GM12878 (cell line): Measurements from ENCODE around the gene PPP3CA. TPM values are rescaled to one million over a fixed set of nuclear protein-coding genes. Genes with fewer than 3 reads are reported as not detected.

Experiments
- ATAC-seq: fragments of 200-7000 bp; cut with Tn5 transposase; 3 replicates; pipeline ENCODE4 v1.9.1; 2020; ENCODE audit warnings: mild to moderate bottlenecking, moderate library complexity
- BruUV-seq: library from RNA; stranded (reverse); fragments of 400-500 nt; replicated peaks from 2 replicates; lab custom pipeline; 2021; lab: Mats Ljungman, UMichigan
- CTCF ChIA-PET: fragments of 300-600 bp; sonication (Branson Sonifier 250); formaldehyde crosslinking; extraction: SDS; loops from one replicate; lab custom pipeline; 2021; ENCODE audit warnings: inconsistent platforms; lab: Yijun Ruan, JAX
- POLR2A ChIA-PET: fragments of 350-600 bp; formaldehyde crosslinking; extraction: SDS; loops from one replicate; lab custom pipeline; 2021; ENCODE audit warnings: inconsistent platforms; lab: Charles Lee
- RAD21 ChIA-PET: fragments of 300-600 bp; sonication (Branson Sonifier 250); formaldehyde crosslinking; loops from one replicate; lab custom pipeline; 2023; ENCODE audit warnings: antibody characterized with exemption; ENCODE audit not compliant: unreplicated experiment; lab: Charles Lee
- SMC1A ChIA-PET: fragments of 300-600 bp; sonication (Branson Sonifier 250); formaldehyde crosslinking; loops from one replicate; lab custom pipeline; 2023; ENCODE audit not compliant: unreplicated experiment, uncharacterized antibody; lab: Charles Lee
- DNase-seq: peaks from one replicate; pipeline ENCODE4 v3.0.0-alpha.2; 2011; ENCODE audit warnings: low read depth, low spot score
- FAIRE-seq: peaks from 3 replicates; lab custom pipeline; 2011; peaks lifted over from hg19 to GRCh38; lab: Jason Lieb, UNC
- H2AFZ ChIP-seq: 2 replicates; pipeline ENCODE4 v1.6.0; 2011; ENCODE audit warnings: low read depth, low read length, control low read depth; ENCODE audit not compliant: control insufficient read depth
- H3K27ac ChIP-seq: 2 replicates; pipeline ENCODE4 v1.5.1; 2011; ENCODE audit warnings: control low read depth; ENCODE audit not compliant: control insufficient read depth, insufficient read depth
- H3K27me3 ChIP-seq, 2 experiments: replicated peaks in 1 of 2; 2 replicates each; pipeline versions ENCODE4 v1.6.0 to v1.6.1; 2011; ENCODE audit warnings: low read length in 1 of 2; ENCODE audit not compliant: control insufficient read depth in 2 of 2, insufficient read depth in 2 of 2
- H3K36me3 ChIP-seq, 2 experiments: 2 replicates each; pipeline ENCODE4 v1.5.1; 2011; ENCODE audit warnings: low read length in 1 of 2; ENCODE audit not compliant: control insufficient read depth in 2 of 2, insufficient read depth in 2 of 2
- H3K4me1 ChIP-seq: 2 replicates; pipeline ENCODE4 v1.6.1; 2011; ENCODE audit warnings: mild to moderate bottlenecking, low read length, moderate library complexity, mixed read lengths; ENCODE audit not compliant: control insufficient read depth, insufficient read depth
- H3K4me2 ChIP-seq: 2 replicates; pipeline ENCODE4 v1.6.0; 2011; ENCODE audit warnings: control low read depth; ENCODE audit not compliant: control insufficient read depth, insufficient read depth
- H3K4me3 ChIP-seq: fragments of 200-600 bp; sonication (generic); 2 replicates; pipeline ENCODE4 v1.5.1; 2016
- H3K79me2 ChIP-seq: 2 replicates; pipeline ENCODE4 v1.6.0; 2011; ENCODE audit warnings: low read length; ENCODE audit not compliant: control insufficient read depth, insufficient read depth
- H3K9ac ChIP-seq: 2 replicates; pipeline ENCODE4 v1.8.0; 2011; ENCODE audit warnings: low read length, control low read depth, mixed read lengths; ENCODE audit not compliant: control insufficient read depth, insufficient read depth
- H3K9me3 ChIP-seq: replicated peaks from 3 replicates; pipeline ENCODE4 v1.5.1; 2011; ENCODE audit warnings: mild to moderate bottlenecking, low read length; ENCODE audit not compliant: control insufficient read depth, insufficient read depth
- H4K20me1 ChIP-seq: 2 replicates; pipeline ENCODE4 v1.6.0; 2011; ENCODE audit not compliant: control insufficient read depth, insufficient read depth
- BMI1 ChIP-seq: fragments of 450-650 bp; IDR thresholded peaks from 2 replicates; pipeline ENCODE4 v1.6.1; 2016; ENCODE audit warnings: mild to moderate bottlenecking, moderate library complexity, borderline replicate concordance
- CBX3 ChIP-seq: fragments of 200-600 bp; sonication (generic); IDR thresholded peaks from 2 replicates; pipeline ENCODE4 v1.6.1; 2016; ENCODE audit warnings: low read depth, borderline replicate concordance
- DPF2 ChIP-seq: fragments of 450-650 bp; IDR thresholded peaks from 2 replicates; pipeline ENCODE4 v1.6.1; 2017; ENCODE audit warnings: mild to moderate bottlenecking
- EED ChIP-seq: sonication (generic); IDR thresholded peaks from 2 replicates; pipeline ENCODE4 v1.6.1; 2016; ENCODE audit warnings: antibody characterized with exemption, low read depth
- ETV6 ChIP-seq, 2 experiments: fragments of 450-650 bp in 1 of 2; IDR thresholded peaks in 1 of 2; conservative IDR thresholded peaks in 1 of 2; 2 replicates each; pipeline ENCODE4 v1.6.1; 2014; ENCODE audit warnings: antibody characterized with exemption in 1 of 2, borderline replicate concordance in 1 of 2, low read depth in 1 of 2, mild to moderate bottlenecking in 1 of 2, moderate library complexity in 1 of 2
- JUND ChIP-seq: IDR thresholded peaks from 2 replicates; pipeline ENCODE4 v1.6.1; 2012; ENCODE audit warnings: low read depth, mild to moderate bottlenecking, low read length, improper control_type of control experiment, moderate library complexity
- KDM1A ChIP-seq: fragments of 200-600 bp; sonication (generic); IDR thresholded peaks from 2 replicates; pipeline ENCODE4 v1.6.1; 2016; ENCODE audit warnings: borderline replicate concordance
- NFIC ChIP-seq: IDR thresholded peaks from 2 replicates; pipeline ENCODE4 v1.6.1; 2012; ENCODE audit warnings: low read depth, mild to moderate bottlenecking, inconsistent platforms, low read length, moderate library complexity
- SMARCA5 ChIP-seq: fragments of 450-650 bp; IDR thresholded peaks from 2 replicates; pipeline ENCODE4 v1.6.1; 2017; ENCODE audit warnings: mild to moderate bottlenecking
- SRF ChIP-seq, 2 experiments: IDR thresholded peaks; 2 replicates each; pipeline ENCODE4 v1.6.1; 2011; ENCODE audit warnings: low read depth in 2 of 2, low read length in 2 of 2, mild to moderate bottlenecking in 1 of 2, moderate library complexity in 1 of 2
- SUPT20H ChIP-seq: IDR thresholded peaks from 2 replicates; pipeline ENCODE4 v1.6.1; 2011; ENCODE audit warnings: low read depth, mild to moderate bottlenecking, low read length, moderate library complexity, borderline replicate concordance; ENCODE audit not compliant: control insufficient read depth
- WGBS: methylation state at CpG from one replicate; pipeline ENCODE4 v1.1.6; 2016; ENCODE audit warnings: low lambda C conversion rate; ENCODE audit not compliant: insufficient replicate concordance, insufficient coverage; ENCODE audit errors: missing lambda C conversion rate; 5-methylcytosine and 5-hydroxymethylcytosine counted together
- in situ Hi-C: fragments of 300-500 bp; cut with MboI; formaldehyde crosslinking; loops from 9 replicates; pipeline ENCODE4 v1.14.3; 2018; ENCODE audit warnings: mixed read lengths
- intact Hi-C: fragments of 100-400 bp; cut with micrococcal nuclease; formaldehyde crosslinking; loops from one replicate; pipeline ENCODE4 v1.14.2; 2022; ENCODE audit not compliant: unreplicated experiment
- polyA plus RNA-seq, 11 experiments: library from polyadenylated mRNA; depleted of rRNA in 4 of 11; unstranded in 6 of 11; stranded (reverse) in 5 of 11; fragments of >200 nt; fragmentation: Nextera tagmentation in 4 of 11; fragmentation: Illumina TruSeq in 1 of 11; extraction: Ambion mirVana in 4 of 11; extraction: Trizol in 1 of 11; gene quantifications; 1 replicate in 1 of 11; 2 replicates in 10 of 11; pipeline versions ENCODE4 v1.2.1 to v1.2.3, GENCODE V29; 2011 to 2016; ENCODE audit warnings: inconsistent platforms in 2 of 11, missing spikeins in 2 of 11, low read depth in 1 of 11
- total RNA-seq, 4 experiments: library from RNA; depleted of rRNA in 3 of 4; stranded (reverse); fragments of >200 nt in 3 of 4; fragmentation: Illumina TruSeq in 1 of 4; extraction: Trizol in 1 of 4; gene quantifications; 2 replicates each; pipeline versions ENCODE4 v1.2.1 to v1.2.3, GENCODE V29; 2013 to 2021
- TF ChIP-seq, protein P1 (sequence below): fragments of 450-650 bp; IDR thresholded peaks from 2 replicates; pipeline ENCODE4 v1.6.1; 2017; ENCODE audit warnings: mild to moderate bottlenecking

The PPP3CA gene
- total and polyA plus RNA-seq, 10 of the 15 experiments (the other 5 are each of a cell fraction or from before 2014, with no cell fraction given), result 0.33 to 9.0 (median 1.0) TPM

DNA sequence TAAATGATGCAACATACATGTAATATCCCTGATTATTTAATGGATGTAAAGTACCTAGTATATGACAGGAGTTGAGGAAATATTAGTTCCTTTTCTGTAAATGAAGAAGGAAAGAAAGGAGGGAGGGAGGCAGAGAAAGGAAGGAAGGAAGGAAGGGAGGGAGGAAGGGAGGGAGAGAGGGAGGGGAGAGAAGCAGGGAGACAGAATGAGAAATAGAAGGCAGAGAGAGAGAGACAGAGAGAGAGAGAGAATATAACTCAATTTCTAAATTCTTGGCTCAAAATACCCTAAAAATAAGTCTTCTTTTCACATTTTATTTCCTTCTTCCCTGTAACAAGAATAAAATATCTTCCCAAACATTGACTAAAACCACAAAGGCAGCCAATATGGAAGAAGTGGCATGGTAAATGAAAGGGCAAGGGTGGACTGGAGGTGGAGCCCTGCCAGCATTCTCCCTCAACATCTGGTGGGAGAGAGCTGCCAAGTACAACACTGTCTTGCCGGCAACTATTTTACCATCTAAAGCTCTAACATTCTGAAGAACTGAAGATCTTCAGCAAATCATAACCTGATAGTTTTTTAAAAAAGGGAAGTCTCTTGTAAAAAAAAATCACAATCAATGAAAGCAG is 245.1 kb downstream of the PPP3CA start:
- ChIA-PET SMC1A (interaction anchor here (0.7 to 2.5 kb wide), 5 partner anchors 11 to 82 kb away, joined by 3 to 9 read pairs (median 4); no protein-coding TSS in a partner anchor), CTCF (interaction anchor here (1.4 kb wide), 1 partner anchor 22 kb away, joined by 3 read pairs; no protein-coding TSS in a partner anchor), POLR2A (no interaction called here), RAD21 (interaction anchor here (1.7 kb wide), 1 partner anchor 83 kb away, joined by 5 read pairs; no protein-coding TSS in a partner anchor)
- DNase-seq (no peak), ATAC-seq (no peak), FAIRE-seq (no peak)
- no peaks in the 10 kb centered on the region for H3K9me3 ChIP-seq
- WGBS, result 100% methylated on average over 1 of the region's 1 CpG
- no peak overlapping the region for H3K9ac ChIP-seq
- BruUV-seq, result no TSS peak
- H3K27me3 ChIP-seq, result no peaks in the 10 kb centered on the region
- H3K4me3 ChIP-seq, result no peak overlapping the region
- peaks cover 19% of the 10 kb centered on the region for H3K4me1 ChIP-seq
- H3K79me2 ChIP-seq, result no peaks in the 10 kb centered on the region
- no peak overlapping the region for H2AFZ ChIP-seq
- intact Hi-C loops, result no loop called here
- in situ Hi-C loops, result no loop called here
- TF ChIP-seq ETV6 (conservative IDR thresholded peaks at IDR 0.05 in 1 of 2, IDR thresholded peaks at IDR 0.05 in 1 of 2; ENCODE audit: borderline replicate concordance in 1 of 2, low read depth in 1 of 2), result no peak
- TF ChIP-seq, protein P1, sequence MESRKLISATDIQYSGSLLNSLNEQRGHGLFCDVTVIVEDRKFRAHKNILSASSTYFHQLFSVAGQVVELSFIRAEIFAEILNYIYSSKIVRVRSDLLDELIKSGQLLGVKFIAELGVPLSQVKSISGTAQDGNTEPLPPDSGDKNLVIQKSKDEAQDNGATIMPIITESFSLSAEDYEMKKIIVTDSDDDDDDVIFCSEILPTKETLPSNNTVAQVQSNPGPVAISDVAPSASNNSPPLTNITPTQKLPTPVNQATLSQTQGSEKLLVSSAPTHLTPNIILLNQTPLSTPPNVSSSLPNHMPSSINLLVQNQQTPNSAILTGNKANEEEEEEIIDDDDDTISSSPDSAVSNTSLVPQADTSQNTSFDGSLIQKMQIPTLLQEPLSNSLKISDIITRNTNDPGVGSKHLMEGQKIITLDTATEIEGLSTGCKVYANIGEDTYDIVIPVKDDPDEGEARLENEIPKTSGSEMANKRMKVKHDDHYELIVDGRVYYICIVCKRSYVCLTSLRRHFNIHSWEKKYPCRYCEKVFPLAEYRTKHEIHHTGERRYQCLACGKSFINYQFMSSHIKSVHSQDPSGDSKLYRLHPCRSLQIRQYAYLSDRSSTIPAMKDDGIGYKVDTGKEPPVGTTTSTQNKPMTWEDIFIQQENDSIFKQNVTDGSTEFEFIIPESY, result no peak
- no peak for TF ChIP-seq EED
- TF ChIP-seq NFIC, result no peak
- TF ChIP-seq BMI1, result no peak
- no peak for TF ChIP-seq SRF (IDR thresholded peaks at IDR 0.05; ENCODE audit: low read depth in 2 of 2, low read length in 2 of 2)
- no peak for TF ChIP-seq SMARCA5
- TF ChIP-seq CBX3, result no peak
- TF ChIP-seq KDM1A, result no peak
- TF ChIP-seq SUPT20H, result no peak
- no peak for TF ChIP-seq DPF2
- TF ChIP-seq JUND, result no peak
- H3K27ac ChIP-seq, result no peak overlapping the region
- no peak overlapping the region for H3K4me2 ChIP-seq
- no peaks in the 10 kb centered on the region for H4K20me1 ChIP-seq
- no peaks in the 10 kb centered on the region for H3K36me3 ChIP-seq
